HEK293 (cell line): ENCODE data around the gene RBM17.

ENCODE experiments used
- CTCF ChIA-PET: fragments of 350-600 bp; formaldehyde crosslinking; extraction: SDS; loops from one replicate; lab custom pipeline; 2021; ENCODE audit warnings: antibody characterized with exemption; lab: Yijun Ruan, JAX
- POLR2A ChIA-PET: fragments of 300-600 bp; formaldehyde crosslinking; extraction: SDS; loops from one replicate; lab custom pipeline; 2020; ENCODE audit warnings: antibody characterized with exemption, inconsistent platforms; lab: Yijun Ruan, JAX
- H3K27ac ChIP-seq: fragments of 200-500 bp; sonication (Bioruptor generic); 2 replicates; pipeline ENCODE4 v1.5.1; 2014; ENCODE audit warnings: low read depth, low read length, control low read depth, inconsistent platforms; ENCODE audit errors: extremely low read depth
- H3K36me3 ChIP-seq, 2 experiments: fragments of 200-500 bp in 1 of 2; sonication (Bioruptor generic) in 1 of 2; 1 replicate in 1 of 2; 2 replicates in 1 of 2; pipeline ENCODE4 v1.5.1; 2014 to 2017; ENCODE audit warnings: inconsistent platforms in 2 of 2, low read length in 2 of 2; ENCODE audit not compliant: control insufficient read depth in 2 of 2, insufficient read depth in 1 of 2
- H3K4me1 ChIP-seq: fragments of 200-500 bp; sonication (Bioruptor generic); 2 replicates; pipeline ENCODE4 v1.5.1; 2014; ENCODE audit warnings: mild to moderate bottlenecking, low read length, inconsistent platforms; ENCODE audit not compliant: control insufficient read depth, insufficient read depth
- H3K4me3 ChIP-seq: 2 replicates; pipeline ENCODE4 v1.5.1; 2011; ENCODE audit warnings: low read depth, mild to moderate bottlenecking, control low read depth, low read length, moderate library complexity
- H3K9me3 ChIP-seq: fragments of 200-500 bp; sonication (Bioruptor generic); 2 replicates; pipeline ENCODE4 v1.5.1; 2014; ENCODE audit warnings: low read depth, low read length, inconsistent platforms; ENCODE audit not compliant: control insufficient read depth, insufficient read depth
- HOXA7 ChIP-seq: sonication (generic); formaldehyde crosslinking; IDR thresholded peaks from 2 replicates; pipeline ENCODE4 v1.8.1; 2022; ENCODE audit warnings: missing genetic modification reagents, borderline replicate concordance
- MYNN ChIP-seq: fragments of 450-650 bp; formaldehyde crosslinking; IDR thresholded peaks from 2 replicates; pipeline ENCODE4 v1.5.1; 2016; ENCODE audit warnings: missing biosample characterization, missing genetic modification characterization, borderline replicate concordance
- RBAK ChIP-seq: fragments of 450-650 bp; formaldehyde crosslinking; IDR thresholded peaks from 2 replicates; pipeline ENCODE4 v1.5.1; 2016; ENCODE audit warnings: missing biosample characterization, missing genetic modification characterization
- SP7 ChIP-seq: fragments of 450-650 bp; formaldehyde crosslinking; IDR thresholded peaks from 2 replicates; pipeline ENCODE4 v1.5.1; 2016; ENCODE audit warnings: missing biosample characterization, missing genetic modification characterization
- YY1 ChIP-seq: fragments of 450-650 bp; formaldehyde crosslinking; IDR thresholded peaks from 2 replicates; pipeline ENCODE4 v1.5.1; 2018; ENCODE audit warnings: missing biosample characterization, missing genetic modification characterization
- ZBTB17 ChIP-seq: fragments of 450-650 bp; formaldehyde crosslinking; IDR thresholded peaks from 2 replicates; pipeline ENCODE4 v1.5.1; 2016; ENCODE audit warnings: missing biosample characterization, missing genetic modification characterization
- ZNF175 ChIP-seq: fragments of 450-650 bp; formaldehyde crosslinking; IDR thresholded peaks from 2 replicates; pipeline ENCODE4 v1.5.1; 2016; ENCODE audit warnings: missing biosample characterization, missing genetic modification characterization
- ZNF214 ChIP-seq: fragments of 450-650 bp; formaldehyde crosslinking; IDR thresholded peaks from 2 replicates; pipeline ENCODE4 v1.5.1; 2017; ENCODE audit warnings: missing biosample characterization, mild to moderate bottlenecking, missing genetic modification characterization, borderline replicate concordance
- ZNF341 ChIP-seq: fragments of 450-650 bp; formaldehyde crosslinking; IDR thresholded peaks from 2 replicates; pipeline ENCODE4; 2016; ENCODE audit warnings: low read depth, missing biosample characterization, missing genetic modification characterization
- ZNF416 ChIP-seq: fragments of 450-650 bp; formaldehyde crosslinking; IDR thresholded peaks from 2 replicates; pipeline ENCODE4 v1.5.1; 2016; ENCODE audit warnings: missing biosample characterization, missing genetic modification characterization
- ZNF423 ChIP-seq: fragments of 450-650 bp; formaldehyde crosslinking; IDR thresholded peaks from 2 replicates; pipeline ENCODE4 v1.5.1; 2016; ENCODE audit warnings: missing biosample characterization, missing genetic modification characterization
- ZNF510 ChIP-seq: fragments of 450-650 bp; formaldehyde crosslinking; IDR thresholded peaks from 2 replicates; pipeline ENCODE4 v1.5.1; 2018; ENCODE audit warnings: mild to moderate bottlenecking, missing genetic modification characterization, missing biosample characterization; ENCODE audit not compliant: insufficient replicate concordance
- ZNF548 ChIP-seq: fragments of 450-650 bp; formaldehyde crosslinking; IDR thresholded peaks from 2 replicates; pipeline ENCODE4 v1.5.1; 2016; ENCODE audit warnings: missing biosample characterization, missing genetic modification characterization
- ZNF549 ChIP-seq: fragments of 450-650 bp; IDR thresholded peaks from 2 replicates; pipeline ENCODE4 v1.5.1; 2018; ENCODE audit warnings: missing biosample characterization, missing genetic modification characterization, mild to moderate bottlenecking, inconsistent platforms, moderate library complexity
- ZNF701 ChIP-seq: fragments of 450-650 bp; formaldehyde crosslinking; IDR thresholded peaks from 2 replicates; pipeline ENCODE4 v1.5.1; 2016; ENCODE audit warnings: missing biosample characterization, missing genetic modification characterization
- TF ChIP-seq, protein P1 (sequence below): fragments of 450-650 bp; formaldehyde crosslinking; IDR thresholded peaks from 2 replicates; pipeline ENCODE4 v1.5.1; 2016; ENCODE audit warnings: missing biosample characterization, missing genetic modification characterization
- TF ChIP-seq, protein P2 (sequence below): fragments of 450-650 bp; formaldehyde crosslinking; IDR thresholded peaks from 2 replicates; pipeline ENCODE4 v1.5.1; 2016; ENCODE audit warnings: missing biosample characterization, missing genetic modification characterization
- TF ChIP-seq, protein P3 (sequence below): fragments of 450-650 bp; formaldehyde crosslinking; optimal IDR thresholded peaks from 2 replicates; pipeline ENCODE3; 2016; ENCODE audit warnings: missing biosample characterization, mild to moderate bottlenecking, missing genetic modification characterization
- TF ChIP-seq, protein P4 (sequence below): fragments of 450-650 bp; IDR thresholded peaks from 2 replicates; pipeline ENCODE4 v1.5.1; 2018; ENCODE audit warnings: missing biosample characterization, mild to moderate bottlenecking, missing genetic modification characterization
- TF ChIP-seq, protein P5 (sequence below): fragments of 450-650 bp; formaldehyde crosslinking; IDR thresholded peaks from 2 replicates; pipeline ENCODE4 v1.5.1; 2016; ENCODE audit warnings: missing biosample characterization, missing genetic modification characterization

The RBM17 gene

DNA sequence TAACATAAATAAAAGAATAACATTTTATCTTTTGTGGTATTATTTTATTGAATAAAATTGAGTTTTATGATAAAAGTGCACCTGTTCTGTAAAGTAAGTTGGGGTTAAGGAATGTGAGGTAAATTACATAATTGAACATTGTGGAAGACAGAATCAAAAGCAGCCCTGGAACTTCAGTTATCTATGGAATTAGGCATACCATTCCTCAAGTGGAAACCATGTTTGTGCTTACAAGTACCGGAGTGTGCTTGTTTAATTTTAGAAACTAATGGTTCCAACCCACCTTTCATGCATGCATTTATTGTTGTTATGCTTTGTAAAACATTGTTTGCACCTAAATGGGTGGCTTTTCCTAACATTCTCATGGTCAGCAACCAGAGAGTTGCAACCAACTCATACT lies 28.0 kb downstream of the RBM17 start:
- Histone ChIP-seq H3K27ac (no peak overlapping the region), H3K4me3 (no peak overlapping the region), H3K36me3 (peaks cover 27 to 52% of the 10 kb centered on the region in 2 experiments), H3K9me3 (no peaks in the 10 kb centered on the region), H3K4me1 (no peaks in the 10 kb centered on the region)
- ChIA-PET CTCF (interaction anchor here (0.6 kb wide), 1 partner anchor 15 kb away, joined by 3 read pairs; no protein-coding TSS in a partner anchor), POLR2A (no interaction called here)
- TF ChIP-seq ZNF549 (tag by site-specific recombination) (no peak), ZNF175 (tag by site-specific recombination) (no peak), ZBTB17 (tag by site-specific recombination) (no peak), HOXA7 (no peak), MYNN (no peak), ZNF548 (tag by site-specific recombination) (no peak), ZNF214 (tag by site-specific recombination) (no peak), ZNF510 (no peak), ZNF423 (tag by site-specific recombination) (no peak), SP7 (tag by site-specific recombination) (no peak), ZNF701 (tag by site-specific recombination) (no peak), ZNF341 (tag by site-specific recombination) (no peak)
- TF ChIP-seq, protein P1, sequence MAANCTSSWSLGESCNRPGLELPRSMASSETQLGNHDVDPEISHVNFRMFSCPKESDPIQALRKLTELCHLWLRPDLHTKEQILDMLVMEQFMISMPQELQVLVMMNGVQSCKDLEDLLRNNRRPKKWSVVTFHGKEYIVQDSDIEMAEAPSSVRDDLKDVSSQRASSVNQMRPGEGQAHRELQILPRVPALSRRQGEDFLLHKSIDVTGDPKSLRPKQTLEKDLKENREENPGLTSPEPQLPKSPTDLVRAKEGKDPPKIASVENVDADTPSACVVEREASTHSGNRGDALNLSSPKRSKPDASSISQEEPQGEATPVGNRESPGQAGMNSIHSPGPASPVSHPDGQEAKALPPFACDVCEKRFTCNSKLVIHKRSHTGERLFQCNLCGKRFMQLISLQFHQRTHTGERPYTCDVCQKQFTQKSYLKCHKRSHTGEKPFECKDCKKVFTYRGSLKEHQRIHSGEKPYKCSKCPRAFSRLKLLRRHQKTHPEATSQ (tag by site-specific recombination), result no peak
- TF ChIP-seq, protein P2, sequence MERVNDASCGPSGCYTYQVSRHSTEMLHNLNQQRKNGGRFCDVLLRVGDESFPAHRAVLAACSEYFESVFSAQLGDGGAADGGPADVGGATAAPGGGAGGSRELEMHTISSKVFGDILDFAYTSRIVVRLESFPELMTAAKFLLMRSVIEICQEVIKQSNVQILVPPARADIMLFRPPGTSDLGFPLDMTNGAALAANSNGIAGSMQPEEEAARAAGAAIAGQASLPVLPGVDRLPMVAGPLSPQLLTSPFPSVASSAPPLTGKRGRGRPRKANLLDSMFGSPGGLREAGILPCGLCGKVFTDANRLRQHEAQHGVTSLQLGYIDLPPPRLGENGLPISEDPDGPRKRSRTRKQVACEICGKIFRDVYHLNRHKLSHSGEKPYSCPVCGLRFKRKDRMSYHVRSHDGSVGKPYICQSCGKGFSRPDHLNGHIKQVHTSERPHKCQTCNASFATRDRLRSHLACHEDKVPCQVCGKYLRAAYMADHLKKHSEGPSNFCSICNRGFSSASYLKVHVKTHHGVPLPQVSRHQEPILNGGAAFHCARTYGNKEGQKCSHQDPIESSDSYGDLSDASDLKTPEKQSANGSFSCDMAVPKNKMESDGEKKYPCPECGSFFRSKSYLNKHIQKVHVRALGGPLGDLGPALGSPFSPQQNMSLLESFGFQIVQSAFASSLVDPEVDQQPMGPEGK (tag by site-specific recombination), result no peak
- TF ChIP-seq, protein P3, sequence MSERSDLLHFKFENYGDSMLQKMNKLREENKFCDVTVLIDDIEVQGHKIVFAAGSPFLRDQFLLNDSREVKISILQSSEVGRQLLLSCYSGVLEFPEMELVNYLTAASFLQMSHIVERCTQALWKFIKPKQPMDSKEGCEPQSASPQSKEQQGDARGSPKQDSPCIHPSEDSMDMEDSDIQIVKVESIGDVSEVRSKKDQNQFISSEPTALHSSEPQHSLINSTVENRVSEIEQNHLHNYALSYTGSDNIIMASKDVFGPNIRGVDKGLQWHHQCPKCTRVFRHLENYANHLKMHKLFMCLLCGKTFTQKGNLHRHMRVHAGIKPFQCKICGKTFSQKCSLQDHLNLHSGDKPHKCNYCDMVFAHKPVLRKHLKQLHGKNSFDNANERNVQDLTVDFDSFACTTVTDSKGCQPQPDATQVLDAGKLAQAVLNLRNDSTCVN (tag by site-specific recombination), result no peak

DNA sequence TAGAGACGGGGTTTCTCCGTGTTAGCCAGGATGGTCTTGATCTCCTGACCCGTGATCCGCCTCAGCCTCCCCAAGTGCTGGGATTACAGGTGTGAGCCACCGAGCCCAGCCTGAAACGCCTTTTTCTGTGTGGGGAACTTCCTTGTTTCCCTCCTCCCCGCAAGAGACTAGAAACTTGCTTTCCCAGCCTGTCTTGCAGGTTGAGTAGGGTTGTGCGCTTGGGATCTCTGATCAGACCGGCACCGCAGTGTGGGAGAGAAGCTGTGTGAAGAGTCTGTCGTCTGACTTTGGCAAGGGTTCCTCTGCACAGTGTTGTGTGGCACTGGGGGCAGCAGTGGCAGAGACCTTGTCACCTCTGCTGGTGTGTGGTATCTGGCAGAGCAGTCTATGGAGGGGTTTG lies 28.9 kb downstream of the RBM17 start:
- ChIA-PET CTCF (interaction anchor here (0.6 kb wide), 1 partner anchor 41 kb away, joined by 3 read pairs; no protein-coding TSS in a partner anchor), POLR2A (no interaction called here)
- no peak overlapping the region for H3K27ac ChIP-seq
- no peaks in the 10 kb centered on the region for H3K9me3 ChIP-seq
- peaks cover 26 to 43% of the 10 kb centered on the region in 2 experiments for H3K36me3 ChIP-seq
- TF ChIP-seq YY1 (tag by site-specific recombination), result no peak
- TF ChIP-seq, protein P4, sequence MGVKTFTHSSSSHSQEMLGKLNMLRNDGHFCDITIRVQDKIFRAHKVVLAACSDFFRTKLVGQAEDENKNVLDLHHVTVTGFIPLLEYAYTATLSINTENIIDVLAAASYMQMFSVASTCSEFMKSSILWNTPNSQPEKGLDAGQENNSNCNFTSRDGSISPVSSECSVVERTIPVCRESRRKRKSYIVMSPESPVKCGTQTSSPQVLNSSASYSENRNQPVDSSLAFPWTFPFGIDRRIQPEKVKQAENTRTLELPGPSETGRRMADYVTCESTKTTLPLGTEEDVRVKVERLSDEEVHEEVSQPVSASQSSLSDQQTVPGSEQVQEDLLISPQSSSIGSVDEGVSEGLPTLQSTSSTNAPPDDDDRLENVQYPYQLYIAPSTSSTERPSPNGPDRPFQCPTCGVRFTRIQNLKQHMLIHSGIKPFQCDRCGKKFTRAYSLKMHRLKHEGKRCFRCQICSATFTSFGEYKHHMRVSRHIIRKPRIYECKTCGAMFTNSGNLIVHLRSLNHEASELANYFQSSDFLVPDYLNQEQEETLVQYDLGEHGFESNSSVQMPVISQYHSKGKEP (tag by site-specific recombination), result no peak
- TF ChIP-seq, protein P5, sequence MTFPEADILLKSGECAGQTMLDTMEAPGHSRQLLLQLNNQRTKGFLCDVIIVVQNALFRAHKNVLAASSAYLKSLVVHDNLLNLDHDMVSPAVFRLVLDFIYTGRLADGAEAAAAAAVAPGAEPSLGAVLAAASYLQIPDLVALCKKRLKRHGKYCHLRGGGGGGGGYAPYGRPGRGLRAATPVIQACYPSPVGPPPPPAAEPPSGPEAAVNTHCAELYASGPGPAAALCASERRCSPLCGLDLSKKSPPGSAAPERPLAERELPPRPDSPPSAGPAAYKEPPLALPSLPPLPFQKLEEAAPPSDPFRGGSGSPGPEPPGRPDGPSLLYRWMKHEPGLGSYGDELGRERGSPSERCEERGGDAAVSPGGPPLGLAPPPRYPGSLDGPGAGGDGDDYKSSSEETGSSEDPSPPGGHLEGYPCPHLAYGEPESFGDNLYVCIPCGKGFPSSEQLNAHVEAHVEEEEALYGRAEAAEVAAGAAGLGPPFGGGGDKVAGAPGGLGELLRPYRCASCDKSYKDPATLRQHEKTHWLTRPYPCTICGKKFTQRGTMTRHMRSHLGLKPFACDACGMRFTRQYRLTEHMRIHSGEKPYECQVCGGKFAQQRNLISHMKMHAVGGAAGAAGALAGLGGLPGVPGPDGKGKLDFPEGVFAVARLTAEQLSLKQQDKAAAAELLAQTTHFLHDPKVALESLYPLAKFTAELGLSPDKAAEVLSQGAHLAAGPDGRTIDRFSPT (tag by site-specific recombination), result no peak
- no peak for TF ChIP-seq RBAK
- TF ChIP-seq ZNF416 (tag by site-specific recombination), result no peak
- H3K4me1 ChIP-seq, result no peaks in the 10 kb centered on the region
- H3K4me3 ChIP-seq, result no peak overlapping the region
